ENCODE measurements around the gene ZBTB4.
"Not testable (repeated sequence)": the region's sequence is repeated elsewhere in the genome, so short reads cannot be mapped to it uniquely, and the experiment has no call there.

The ZBTB4 gene

GRCh38 chr17:7471729-7472128, 7.7 kb downstream of the ZBTB4 start:
- Histone ChIP-seq H3K27me3 (no peaks in the 10 kb centered on the region), H3K4me1 (ENCODE audit: control insufficient read depth in 1 of 2, insufficient read depth in 1 of 2, low read depth in 1 of 2, low read length in 1 of 2) (peaks cover 21 to 25% of the 10 kb centered on the region in 2 experiments), H3K27ac (no peak overlapping the region), H3K4me3 (ENCODE audit: low read depth in 1 of 2, low read length in 1 of 2) (no peak overlapping the region), H3K9me3 (no peaks in the 10 kb centered on the region), H3K36me3 (peaks cover 3% of the 10 kb centered on the region)
- TF ChIP-seq CTCF (IDR thresholded peaks at IDR 0.05), result no peak

- H3K36me3 ChIP-seq, result not testable (repeated sequence)
Observed at GRCh38 chr17:7470457-7470973, 8.9 kb downstream of the ZBTB4 start.

GRCh38 chr17:7469843-7470242, 9.6 kb downstream of the ZBTB4 start:
- H3K4me3 ChIP-seq (ENCODE audit: low read depth in 1 of 2, low read length in 1 of 2); H3K27ac ChIP-seq; H3K36me3 ChIP-seq; H3K27me3 ChIP-seq; H3K9me3 ChIP-seq: not testable (repeated sequence)
- peaks cover 19 to 20% of the 10 kb centered on the region in 2 experiments for H3K4me1 ChIP-seq (ENCODE audit: control insufficient read depth in 1 of 2, insufficient read depth in 1 of 2, low read depth in 1 of 2, low read length in 1 of 2)

More at GRCh38 chr17:7470457-7470973, 8.9 kb downstream of the ZBTB4 start:
- not testable (repeated sequence) for H3K9me3 ChIP-seq; H3K27ac ChIP-seq; H3K4me3 ChIP-seq (ENCODE audit: low read depth in 1 of 2, low read length in 1 of 2); H3K27me3 ChIP-seq
- peaks cover 24 to 27% of the 10 kb centered on the region in 2 experiments for H3K4me1 ChIP-seq (ENCODE audit: control insufficient read depth in 1 of 2, insufficient read depth in 1 of 2, low read depth in 1 of 2, low read length in 1 of 2)

- H3K4me1 ChIP-seq (ENCODE audit: control insufficient read depth in 1 of 2, insufficient read depth in 1 of 2, low read depth in 1 of 2, low read length in 1 of 2), result peaks cover 13 to 15% of the 10 kb centered on the region in 2 experiments
- no peak overlapping the region for H3K27ac ChIP-seq
- no peaks in the 10 kb centered on the region for H3K9me3 ChIP-seq
- TF ChIP-seq CTCF (IDR thresholded peaks at IDR 0.05), result no peak
- no peaks in the 10 kb centered on the region for H3K27me3 ChIP-seq
- H3K4me3 ChIP-seq (ENCODE audit: low read depth in 1 of 2, low read length in 1 of 2), result no peak overlapping the region
- peaks cover 6% of the 10 kb centered on the region for H3K36me3 ChIP-seq
Observed at GRCh38 chr17:7468804-7469389, 10.5 kb downstream of the ZBTB4 start.

GRCh38 chr17:7468290-7468689, 11.1 kb downstream of the ZBTB4 start:
- peaks cover 13 to 15% of the 10 kb centered on the region in 2 experiments for H3K4me1 ChIP-seq (ENCODE audit: control insufficient read depth in 1 of 2, insufficient read depth in 1 of 2, low read depth in 1 of 2, low read length in 1 of 2)
- H3K27ac ChIP-seq, result no peak overlapping the region
- H3K9me3 ChIP-seq, result no peaks in the 10 kb centered on the region
- H3K4me3 ChIP-seq (ENCODE audit: low read depth in 1 of 2, low read length in 1 of 2), result no peak overlapping the region
- H3K27me3 ChIP-seq, result no peaks in the 10 kb centered on the region
- TF ChIP-seq CTCF (IDR thresholded peaks at IDR 0.05), result no peak
- H3K36me3 ChIP-seq, result peaks cover 11% of the 10 kb centered on the region

GRCh38 chr17:7467498-7467897, 11.9 kb downstream of the ZBTB4 start:
- Histone ChIP-seq H3K36me3 (peaks cover 19% of the 10 kb centered on the region), H3K4me3 (ENCODE audit: low read depth in 1 of 2, low read length in 1 of 2) (no peak overlapping the region), H3K27me3 (no peaks in the 10 kb centered on the region), H3K27ac (peak overlapping the region; percentile 61), H3K9me3 (no peaks in the 10 kb centered on the region), H3K4me1 (ENCODE audit: control insufficient read depth in 1 of 2, insufficient read depth in 1 of 2, low read depth in 1 of 2, low read length in 1 of 2) (peaks cover 13 to 15% of the 10 kb centered on the region in 2 experiments)
- TF ChIP-seq CTCF (IDR thresholded peaks at IDR 0.05), result no peak

Data from neutrophil (primary cell).